Esophagus squamous epithelium (tissue), 4 donors: ENCODE results near the gene VSX2.

Source experiments
- POLR2A ChIP-seq, 4 donors: fragments of 450-650 bp; IDR thresholded peaks; one replicate each; pipeline ENCODE4 v1.6.1; 2017; ENCODE audit warnings: antibody characterized with exemption in 4 of 4, mild to moderate bottlenecking in 4 of 4, moderate library complexity in 3 of 4
- TF ChIP-seq, protein P1 (sequence below), 6 experiments: fragments of 450-650 bp in 4 of 6; fragments of 200-600 bp in 2 of 6; sonication (generic) in 2 of 6; IDR thresholded peaks; one replicate each; pipeline ENCODE4 v1.5.1; 2016 to 2019; ENCODE audit warnings: antibody characterized with exemption in 6 of 6, mild to moderate bottlenecking in 4 of 6, moderate library complexity in 4 of 6

DNA sequence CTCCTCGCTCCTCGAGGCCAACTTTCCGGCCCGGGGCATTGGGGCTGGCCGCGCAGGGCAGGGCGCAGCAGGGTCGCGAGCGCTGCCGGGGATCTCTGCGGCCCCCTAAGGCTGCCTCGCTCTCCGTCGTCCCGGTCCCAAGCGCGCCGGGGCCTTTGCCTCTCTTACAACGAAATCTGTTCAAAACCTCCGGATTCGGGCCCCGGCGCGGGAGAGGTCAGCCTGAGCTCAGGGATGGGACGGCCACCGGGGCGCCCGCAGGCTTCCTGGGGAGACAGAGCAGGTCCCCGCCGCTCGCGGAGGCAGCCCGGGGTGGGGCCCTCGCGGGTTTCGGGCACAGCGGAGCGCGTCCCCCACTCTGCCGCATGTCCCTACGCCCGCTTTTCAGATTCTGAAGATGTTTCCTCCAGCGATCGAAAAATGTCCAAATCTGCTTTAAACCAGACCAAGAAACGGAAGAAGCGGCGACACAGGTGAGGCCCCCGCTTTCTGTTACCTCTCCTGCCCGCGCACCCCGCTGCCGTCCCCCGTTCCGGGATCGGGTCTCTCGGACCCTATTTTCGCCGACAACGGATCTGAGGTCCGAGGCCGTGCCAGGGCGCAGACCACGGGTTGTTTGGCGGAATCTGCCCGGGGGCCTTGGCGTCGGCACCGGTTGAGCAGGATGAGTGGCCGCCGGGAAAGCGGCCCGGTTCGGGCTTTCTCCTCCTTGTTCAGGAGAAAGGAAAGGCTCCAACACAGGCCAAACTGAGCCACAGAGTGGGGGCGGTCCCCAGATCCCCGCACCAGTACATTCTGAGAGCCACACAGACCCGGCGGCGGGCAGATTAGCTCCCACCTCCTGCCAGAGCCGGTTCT, 1.8 kb downstream of the VSX2 start:
- TF ChIP-seq, protein P1, sequence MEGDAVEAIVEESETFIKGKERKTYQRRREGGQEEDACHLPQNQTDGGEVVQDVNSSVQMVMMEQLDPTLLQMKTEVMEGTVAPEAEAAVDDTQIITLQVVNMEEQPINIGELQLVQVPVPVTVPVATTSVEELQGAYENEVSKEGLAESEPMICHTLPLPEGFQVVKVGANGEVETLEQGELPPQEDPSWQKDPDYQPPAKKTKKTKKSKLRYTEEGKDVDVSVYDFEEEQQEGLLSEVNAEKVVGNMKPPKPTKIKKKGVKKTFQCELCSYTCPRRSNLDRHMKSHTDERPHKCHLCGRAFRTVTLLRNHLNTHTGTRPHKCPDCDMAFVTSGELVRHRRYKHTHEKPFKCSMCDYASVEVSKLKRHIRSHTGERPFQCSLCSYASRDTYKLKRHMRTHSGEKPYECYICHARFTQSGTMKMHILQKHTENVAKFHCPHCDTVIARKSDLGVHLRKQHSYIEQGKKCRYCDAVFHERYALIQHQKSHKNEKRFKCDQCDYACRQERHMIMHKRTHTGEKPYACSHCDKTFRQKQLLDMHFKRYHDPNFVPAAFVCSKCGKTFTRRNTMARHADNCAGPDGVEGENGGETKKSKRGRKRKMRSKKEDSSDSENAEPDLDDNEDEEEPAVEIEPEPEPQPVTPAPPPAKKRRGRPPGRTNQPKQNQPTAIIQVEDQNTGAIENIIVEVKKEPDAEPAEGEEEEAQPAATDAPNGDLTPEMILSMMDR (IDR thresholded peaks at IDR 0.05) = no peak
- TF ChIP-seq POLR2A (IDR thresholded peaks at IDR 0.05) = no peak
